M059J (cell line): ENCODE results near the gene PLA2G6. TPM values are rescaled to one million over a fixed set of nuclear protein-coding genes. Genes with fewer than 3 reads are reported as not detected.
"Not testable (repeated sequence)": the region's sequence is repeated elsewhere in the genome, so short reads cannot be mapped to it uniquely, and the experiment has no call there.

Source experiments
- DNase-seq: peaks from one replicate; pipeline ENCODE4 v3.0.0-alpha.2; 2012; ENCODE audit warnings: low read depth
- total RNA-seq: library from RNA; depleted of rRNA; stranded (reverse); fragments of >200 nt; shearing (Covaris generic); gene quantifications from 2 replicates; pipeline ENCODE4 v1.2.3, GENCODE V29; 2014

The PLA2G6 gene
- total RNA-seq, 1 experiment from 2014 or later: 0.96 TPM

DNA sequence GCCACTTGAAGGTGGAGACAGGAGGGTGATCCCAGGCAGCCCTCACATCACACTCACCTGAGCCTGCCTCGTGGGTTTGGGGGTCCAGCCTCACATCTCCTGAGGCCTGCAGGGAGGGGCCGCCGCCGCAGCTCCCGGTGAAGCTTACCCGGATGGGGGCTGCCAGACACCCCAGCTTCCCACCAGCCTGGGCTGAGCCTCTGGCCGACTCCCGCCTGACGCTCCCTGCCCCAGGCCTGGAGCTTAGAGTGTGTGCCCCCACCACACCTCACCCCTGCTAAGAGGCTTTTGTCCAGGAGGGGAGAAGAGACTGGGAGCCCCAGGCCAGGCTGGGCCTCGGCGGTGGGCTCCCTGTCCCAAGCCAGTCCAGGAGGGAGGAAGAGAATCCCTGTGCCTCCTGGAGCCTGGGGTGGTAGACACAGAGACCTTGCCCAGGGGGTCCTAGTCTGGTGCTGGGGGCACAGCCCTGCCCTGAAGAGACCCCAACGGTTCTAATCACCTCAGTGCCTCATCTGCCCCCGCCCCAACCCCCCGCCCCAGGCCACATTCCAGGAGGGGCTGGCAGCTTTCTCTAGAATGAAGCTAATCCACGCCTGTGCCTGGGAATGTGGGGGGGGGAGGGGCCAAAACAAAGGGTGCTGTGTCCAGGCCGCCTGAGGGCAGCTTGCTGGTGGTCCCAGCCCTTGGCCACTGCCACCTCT lies 97.5 kb downstream of the PLA2G6 start, which contains the start of gene SLC16A8:
TSS of gene SLC16A8 (minus strand) at position 254 of the 701 bp plus-strand sequence. CDS start 1,311 bp downstream, outside the sequence.
- no peak for DNase-seq

DNA sequence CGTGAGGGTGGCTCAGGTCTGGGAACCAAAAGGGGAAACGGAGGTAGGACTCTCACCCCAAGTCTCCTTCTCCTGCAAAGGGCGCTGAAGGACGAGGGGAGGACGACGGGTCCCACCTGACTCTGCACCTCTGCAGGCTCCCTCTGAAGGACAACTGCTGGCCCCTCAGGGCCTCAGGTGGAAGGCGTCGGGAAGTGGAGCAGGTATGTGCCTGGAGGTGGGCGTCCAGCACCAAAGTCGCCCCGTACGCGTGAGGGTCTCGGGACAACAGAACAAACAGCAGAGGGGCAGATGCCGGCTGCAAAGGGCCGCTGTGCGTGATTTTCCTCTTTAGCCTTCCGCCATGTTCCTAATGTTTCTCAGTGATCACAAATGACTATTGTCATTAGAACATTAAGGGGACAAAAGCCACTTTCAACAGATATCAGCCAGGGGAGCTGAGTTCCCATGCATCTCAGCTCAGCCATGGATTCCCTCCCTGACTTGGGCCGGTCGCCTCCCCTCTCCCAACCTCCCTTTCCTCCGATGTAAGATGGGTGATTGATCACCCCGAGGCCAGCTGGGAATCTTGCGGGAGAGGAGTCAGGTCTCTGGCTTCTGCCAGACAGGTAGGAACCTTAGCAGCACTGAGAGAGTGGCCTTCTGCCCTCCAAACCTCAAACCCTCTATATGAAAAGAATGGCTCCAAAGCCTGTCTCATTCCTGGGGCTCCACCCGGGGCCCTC lies 98.5 kb downstream of the PLA2G6 start:
- DNase-seq: no peak

GRCh38 chr22:38081941-38082828 lies 99.4 kb downstream of the PLA2G6 start:
- DNase-seq: no peak

DNA sequence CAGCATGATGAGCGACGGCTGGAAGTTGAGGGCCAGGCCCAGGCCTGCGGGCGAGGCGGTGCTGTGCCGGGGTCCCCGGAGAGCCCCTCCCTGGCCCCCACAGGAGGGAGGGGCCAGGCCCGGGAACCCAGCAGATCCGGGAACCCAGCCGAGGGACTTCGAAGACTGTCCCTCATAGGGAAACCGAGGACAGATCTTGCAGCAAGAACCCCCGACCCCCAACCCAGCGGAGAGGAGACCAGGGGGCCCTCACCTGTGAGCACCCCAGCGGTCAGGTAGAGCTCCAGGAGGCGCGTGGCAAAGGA lies 100.0 kb downstream of the PLA2G6 start:
- DNase-seq: no peak

DNA sequence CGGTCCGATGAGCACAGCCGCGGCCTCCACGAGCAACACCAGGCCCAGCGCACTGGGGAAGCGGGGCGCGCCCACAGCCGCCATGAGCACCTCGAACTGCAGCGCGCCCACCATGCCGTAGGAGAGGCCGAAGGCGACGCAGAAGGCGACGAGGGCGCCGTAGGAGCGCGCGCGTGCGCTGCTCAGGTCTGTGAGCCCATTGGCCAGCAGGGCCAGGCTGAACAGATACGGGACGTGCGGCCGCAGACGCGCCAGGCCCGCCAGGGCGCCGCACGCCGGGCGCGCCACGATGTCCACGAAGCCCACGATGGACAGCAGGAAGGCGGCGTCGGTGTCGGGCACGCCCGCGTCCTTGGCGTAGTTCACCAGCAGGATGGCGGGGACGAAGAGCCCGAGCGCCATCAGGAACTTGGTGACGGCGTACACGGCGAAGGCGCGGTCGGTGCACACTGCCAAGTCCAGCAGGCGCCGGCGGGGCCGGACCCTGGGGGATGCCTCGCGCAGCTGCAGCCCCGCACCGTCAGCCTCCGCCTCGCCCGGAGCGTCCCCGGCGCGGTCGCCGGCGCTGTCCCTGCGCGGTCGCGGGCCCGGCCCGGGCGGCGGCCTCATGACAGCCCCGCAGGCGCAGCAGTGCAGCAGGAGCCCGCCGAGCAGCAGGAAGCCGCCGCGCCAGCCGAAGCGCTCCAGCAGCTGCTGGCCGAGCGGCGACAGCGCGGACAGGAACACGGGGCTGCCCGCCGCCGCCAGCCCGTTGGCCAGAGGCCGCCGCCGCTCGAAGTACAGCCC lies 100.6 kb downstream of the PLA2G6 start:
- DNase-seq: peak; percentile 22

DNA sequence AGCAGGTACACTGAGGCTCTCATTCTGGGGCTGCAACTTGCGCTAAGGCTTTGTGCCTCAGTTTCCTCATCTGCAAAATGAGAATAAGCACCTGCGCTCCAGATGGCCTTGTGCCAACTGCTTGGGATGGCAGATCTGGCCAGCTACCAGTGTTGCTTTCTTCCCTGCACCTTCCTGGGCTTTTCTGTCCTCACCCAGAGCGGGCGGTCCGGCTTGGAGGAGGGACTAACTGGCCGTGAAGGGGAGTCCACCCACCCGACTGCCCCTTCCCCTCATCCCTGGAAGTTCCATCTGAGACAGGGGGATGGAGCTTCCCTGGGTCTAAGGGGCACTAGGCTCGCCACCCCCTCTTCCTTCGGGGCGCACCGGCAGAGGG lies 101.2 kb downstream of the PLA2G6 start:
- DNase-seq: no peak

DNA sequence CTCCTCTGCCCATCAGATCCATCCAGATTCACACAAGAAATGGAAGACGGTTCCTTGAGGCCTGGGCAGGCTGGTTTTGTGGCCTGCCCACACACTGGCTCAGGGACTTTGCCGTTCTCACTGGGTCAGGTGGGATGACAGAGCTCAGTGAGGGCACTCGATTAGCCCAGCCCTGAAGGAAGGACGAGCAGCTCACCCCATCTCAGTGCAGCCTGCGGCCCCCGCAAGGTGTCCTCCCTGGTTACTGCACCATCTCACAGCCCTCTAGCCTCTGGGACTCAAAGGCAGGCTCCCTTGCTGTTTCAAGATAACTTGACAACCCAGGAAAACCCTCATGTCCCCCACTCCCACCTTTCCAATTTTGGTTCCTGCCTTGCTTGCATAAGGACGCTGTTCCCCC lies 101.8 kb downstream of the PLA2G6 start:
- DNase-seq: no peak

DNA sequence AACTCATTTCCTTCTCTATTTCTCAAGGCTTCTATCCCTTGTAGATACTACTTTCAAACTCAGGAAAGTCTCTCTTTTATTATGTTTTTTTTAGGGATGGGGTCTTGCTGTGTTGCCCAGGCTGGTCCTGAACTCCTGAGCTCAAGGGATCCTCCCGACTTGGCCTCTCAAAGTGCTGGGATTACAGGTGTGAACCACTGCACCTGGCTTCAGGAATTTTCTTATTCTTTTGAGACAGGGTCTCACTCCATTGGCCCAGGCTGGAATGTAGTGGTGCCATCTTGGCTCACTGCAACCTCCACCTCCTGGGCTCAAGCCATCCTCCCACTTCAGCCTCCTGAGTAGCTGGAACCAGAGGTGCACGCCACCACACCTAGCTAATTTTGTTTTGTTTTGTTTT lies 102.4 kb downstream of the PLA2G6 start:
- DNase-seq: not testable (repeated sequence)

GRCh38 chr22:38078046-38078840 lies 103.4 kb downstream of the PLA2G6 start:
- DNase-seq: no peak

- DNase-seq: no peak
Measured at GRCh38 chr22:38077595-38077994, 104.0 kb downstream of the PLA2G6 start.

DNA sequence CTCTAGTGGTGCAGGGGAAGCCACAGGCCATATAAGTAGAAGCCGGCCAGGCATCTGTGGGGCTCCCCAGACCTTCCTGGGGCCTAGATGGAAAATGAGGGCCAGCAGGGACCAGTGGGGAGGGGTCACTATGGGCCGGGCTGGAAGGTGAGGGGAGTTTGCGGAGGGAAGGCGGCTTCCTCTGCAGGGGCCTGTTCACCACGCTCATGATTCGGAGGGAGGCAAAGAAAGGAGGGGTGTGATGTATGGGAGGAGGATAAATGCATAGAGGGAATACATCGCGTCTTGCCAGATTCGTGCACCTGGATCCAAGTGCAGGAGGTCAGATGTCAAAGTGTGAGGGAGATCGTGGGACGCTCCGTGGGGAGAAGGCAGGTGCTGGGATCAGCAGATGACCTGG lies 104.5 kb downstream of the PLA2G6 start:
- no peak for DNase-seq

- no peak for DNase-seq
Measured at GRCh38 chr22:38075961-38076360, 105.7 kb downstream of the PLA2G6 start.

GRCh38 chr22:38075105-38075825 lies 106.4 kb downstream of the PLA2G6 start:
- DNase-seq: no peak

DNA sequence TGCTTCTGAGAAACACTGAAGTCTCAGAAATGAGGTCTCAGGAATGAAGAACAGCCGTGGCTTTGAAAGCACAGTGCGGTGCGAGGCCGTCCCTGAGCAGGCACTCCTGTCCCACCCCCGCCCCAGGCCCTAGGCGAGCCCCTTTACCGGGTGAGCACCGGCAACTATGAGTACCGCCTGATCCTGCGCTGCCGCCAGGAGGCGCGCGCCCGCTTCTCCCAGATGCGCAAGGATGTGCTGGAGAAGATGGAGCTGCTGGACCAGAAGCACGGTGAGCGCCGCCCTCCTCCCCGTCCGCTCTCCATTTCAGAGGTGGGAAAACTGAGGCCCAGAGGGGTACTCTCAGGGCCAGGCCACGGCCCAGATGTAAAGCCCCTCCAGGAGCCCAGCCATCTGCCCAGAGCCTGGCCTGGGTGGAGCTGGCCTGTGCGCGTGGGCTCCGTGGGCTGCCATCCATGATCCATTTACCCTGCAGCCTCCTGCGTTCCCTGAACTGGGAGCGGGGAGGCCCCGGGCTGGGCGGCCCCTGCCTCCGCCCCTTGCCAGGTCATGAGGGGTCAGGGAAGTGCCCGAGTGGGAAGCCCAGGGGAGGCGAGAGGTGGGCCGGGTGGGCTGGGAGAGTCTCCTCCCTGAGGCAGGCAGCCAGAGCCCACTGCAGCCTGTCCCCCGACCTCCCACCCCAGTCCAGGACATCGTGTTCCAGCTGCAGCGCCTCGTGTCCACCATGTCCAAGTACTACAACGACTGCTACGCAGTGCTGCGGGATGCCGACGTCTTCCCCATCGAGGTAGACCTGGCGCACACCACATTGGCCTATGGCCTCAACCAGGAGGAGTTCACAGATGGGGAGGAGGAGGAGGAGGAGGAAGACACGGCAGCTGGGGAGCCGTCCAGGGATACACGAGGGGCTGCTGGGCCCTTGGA lies 107.2 kb downstream of the PLA2G6 start:
- no peak for DNase-seq

GRCh38 chr22:38073150-38074130 lies 108.2 kb downstream of the PLA2G6 start:
- DNase-seq: no peak

- DNase-seq: no peak
Measured at GRCh38 chr22:38072322-38073149, 109.1 kb downstream of the PLA2G6 start.
